ENCODE results near the gene NIBAN1. TPM values are rescaled to one million over a fixed set of nuclear protein-coding genes. Genes with fewer than 3 reads are reported as not detected.

Gene NIBAN1
- total RNA-seq, 2 donors from 2014 or later, result 3.8 to 30.9 TPM

GRCh38 chr1:184972315-184973055, 1.8 kb downstream of the NIBAN1 start:
- Histone ChIP-seq H3K4me1 (no peaks in the 10 kb centered on the region), H3K27me3 (peaks cover 30% of the 10 kb centered on the region), H3K9me3 (no peaks in the 10 kb centered on the region), H3K36me3 (no peaks in the 10 kb centered on the region), H3K9ac (ENCODE audit: low read depth in 2 of 2, low read length in 2 of 2) (no peak overlapping the region), H3K4me3 (peak overlapping the region; percentile 69), H3K27ac (peak overlapping the region; percentile 78)
- TF ChIP-seq CTCF (IDR thresholded peaks at IDR 0.05), result no peak
- DNase-seq, result no peak
- intact Hi-C loops (cut with DNase I), result no loop called here

GRCh38 chr1:184971522-184972265, 2.6 kb downstream of the NIBAN1 start:
- intact Hi-C loops (cut with DNase I), result no loop called here
- H3K9me3 ChIP-seq, result no peaks in the 10 kb centered on the region
- no peaks in the 10 kb centered on the region for H3K4me1 ChIP-seq
- no peak for DNase-seq
- no peak overlapping the region for H3K4me3 ChIP-seq
- H3K9ac ChIP-seq (ENCODE audit: low read depth in 2 of 2, low read length in 2 of 2), result no peak overlapping the region
- no peaks in the 10 kb centered on the region for H3K36me3 ChIP-seq
- H3K27me3 ChIP-seq, result peaks cover 30% of the 10 kb centered on the region
- no peak overlapping the region for H3K27ac ChIP-seq
- no peak for TF ChIP-seq CTCF (IDR thresholded peaks at IDR 0.05)

GRCh38 chr1:184970691-184971161, 3.6 kb downstream of the NIBAN1 start:
- H3K27ac ChIP-seq, result no peak overlapping the region
- H3K9me3 ChIP-seq, result no peaks in the 10 kb centered on the region
- no peak overlapping the region for H3K4me3 ChIP-seq
- intact Hi-C loops (cut with DNase I), result no loop called here
- no peaks in the 10 kb centered on the region for H3K4me1 ChIP-seq
- H3K9ac ChIP-seq (ENCODE audit: low read depth in 2 of 2, low read length in 2 of 2), result no peak overlapping the region
- TF ChIP-seq CTCF (IDR thresholded peaks at IDR 0.05), result no peak
- peaks cover 28% of the 10 kb centered on the region for H3K27me3 ChIP-seq
- DNase-seq, result no peak
- no peaks in the 10 kb centered on the region for H3K36me3 ChIP-seq

- Histone ChIP-seq H3K9me3 (no peaks in the 10 kb centered on the region), H3K27me3 (peaks cover 3% of the 10 kb centered on the region), H3K4me1 (no peaks in the 10 kb centered on the region), H3K4me3 (no peak overlapping the region), H3K27ac (no peak overlapping the region), H3K9ac (ENCODE audit: low read depth in 2 of 2, low read length in 2 of 2) (no peak overlapping the region), H3K36me3 (no peaks in the 10 kb centered on the region)
- no peak for TF ChIP-seq CTCF (IDR thresholded peaks at IDR 0.05)
- no peak for DNase-seq
- intact Hi-C loops (cut with DNase I), result no loop called here
Observed at GRCh38 chr1:184966989-184967388, 7.3 kb downstream of the NIBAN1 start.

- no peak for TF ChIP-seq CTCF (IDR thresholded peaks at IDR 0.05)
- no peaks in the 10 kb centered on the region for H3K36me3 ChIP-seq
- no peaks in the 10 kb centered on the region for H3K4me1 ChIP-seq
- intact Hi-C loops (cut with DNase I), result no loop called here
- H3K9ac ChIP-seq (ENCODE audit: low read depth in 2 of 2, low read length in 2 of 2), result no peak overlapping the region
- H3K9me3 ChIP-seq, result no peaks in the 10 kb centered on the region
- no peak overlapping the region for H3K27ac ChIP-seq
- no peak for DNase-seq
- H3K4me3 ChIP-seq, result no peak overlapping the region
- H3K27me3 ChIP-seq, result no peaks in the 10 kb centered on the region
Observed at GRCh38 chr1:184965944-184966860, 8.1 kb downstream of the NIBAN1 start.
